Measurements from ENCODE around the gene MUC5B.
"Not testable (repeated sequence)": the region's sequence is repeated elsewhere in the genome, so short reads cannot be mapped to it uniquely, and the experiment has no call there.

Gene MUC5B

GRCh38 chr11:1189816-1190215 is 33.0 kb upstream of the MUC5B start:
- not testable (repeated sequence) for DNase-seq (ENCODE audit: low read depth, low spot score)

- not testable (repeated sequence) for DNase-seq (ENCODE audit: low read depth, low spot score)
Measured at GRCh38 chr11:1191786-1192470, 30.9 kb upstream of the MUC5B start.

GRCh38 chr11:1192741-1193325 is 30.0 kb upstream of the MUC5B start:
- DNase-seq (ENCODE audit: low read depth, low spot score): no peak

GRCh38 chr11:1193326-1194230 is 29.3 kb upstream of the MUC5B start:
- DNase-seq (ENCODE audit: low read depth, low spot score): no peak

GRCh38 chr11:1194231-1194976 is 28.5 kb upstream of the MUC5B start:
- no peak for DNase-seq (ENCODE audit: low read depth, low spot score)

- DNase-seq (ENCODE audit: low read depth, low spot score): no peak
Measured at GRCh38 chr11:1194977-1195681, 27.7 kb upstream of the MUC5B start.

GRCh38 chr11:1195682-1196515 is 27.0 kb upstream of the MUC5B start:
- no peak for DNase-seq (ENCODE audit: low read depth, low spot score)

GRCh38 chr11:1196516-1197391 is 26.1 kb upstream of the MUC5B start:
- no peak for DNase-seq (ENCODE audit: low read depth, low spot score)

- DNase-seq (ENCODE audit: low read depth, low spot score): no peak
Measured at GRCh38 chr11:1197431-1197885, 25.4 kb upstream of the MUC5B start.

GRCh38 chr11:1197886-1198560 is 24.8 kb upstream of the MUC5B start:
- no peak for DNase-seq (ENCODE audit: low read depth, low spot score)

- DNase-seq (ENCODE audit: low read depth, low spot score): no peak
Measured at GRCh38 chr11:1198561-1199240, 24.2 kb upstream of the MUC5B start.

GRCh38 chr11:1199241-1199750 is 23.6 kb upstream of the MUC5B start:
- no peak for DNase-seq (ENCODE audit: low read depth, low spot score)

GRCh38 chr11:1199751-1200610 is 22.9 kb upstream of the MUC5B start:
- no peak for DNase-seq (ENCODE audit: low read depth, low spot score)

GRCh38 chr11:1200611-1201191 is 22.2 kb upstream of the MUC5B start:
- DNase-seq (ENCODE audit: low read depth, low spot score): no peak

- no peak for DNase-seq (ENCODE audit: low read depth, low spot score)
Measured at GRCh38 chr11:1201395-1202153, 21.3 kb upstream of the MUC5B start.

Data from activated naive CD8-positive, alpha-beta T cell treated with anti-CD3 and anti-CD28 coated beads, Interleukin-2, amount 50 U/mL, for 16 hours (primary cell).